ENCODE data around the gene GAB3. TPM values are rescaled to one million over a fixed set of nuclear protein-coding genes. Genes with fewer than 3 reads are reported as not detected.

GAB3 gene
- total and polyA plus RNA-seq, 12 donors, result 1.9 to 11.8 (median 5.0) TPM

DNA sequence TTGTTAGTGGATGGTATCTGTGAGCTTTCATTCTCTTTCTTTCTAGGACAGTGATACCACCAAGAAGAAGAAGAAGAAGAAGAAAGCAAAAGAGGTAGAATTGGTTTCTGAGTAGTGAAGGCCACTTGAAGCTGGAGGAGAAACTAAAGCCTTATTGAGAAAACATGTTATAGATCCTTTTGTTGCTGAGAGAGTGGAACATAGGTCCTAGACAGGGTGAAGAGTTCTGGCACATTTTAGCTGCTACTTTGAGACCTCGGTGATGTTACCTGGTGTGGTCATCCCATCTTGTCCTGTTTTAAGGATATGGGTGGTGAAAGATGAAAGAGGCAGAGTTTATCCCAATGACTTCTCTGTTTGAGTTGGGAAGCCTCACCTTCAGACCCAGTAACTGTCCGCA, 25.9 kb upstream of the GAB3 start:
- DNase-seq, result no peak
- WGBS, 4 donors, result 90 to 95% (median 92%) methylated on average over 2 of the region's 2 CpGs
- Histone ChIP-seq H3K27me3 (no peaks in the 10 kb centered on the region), H3K4me3 (no peak overlapping the region), H3K4me1 (replicated peaks in 1 of 2) (peaks cover 0 to 4% of the 10 kb centered on the region in 2 donors), H3K9me3 (replicated peaks in 1 of 3) (no peaks in the 10 kb centered on the region), H3K36me3 (replicated peaks in 1 of 2) (peaks cover 0 to 37% of the 10 kb centered on the region in 2 donors), H3K27ac (no peak overlapping the region)
- TF ChIP-seq POLR2A (IDR thresholded peaks at IDR 0.05), result no peak
- TF ChIP-seq, protein P1, sequence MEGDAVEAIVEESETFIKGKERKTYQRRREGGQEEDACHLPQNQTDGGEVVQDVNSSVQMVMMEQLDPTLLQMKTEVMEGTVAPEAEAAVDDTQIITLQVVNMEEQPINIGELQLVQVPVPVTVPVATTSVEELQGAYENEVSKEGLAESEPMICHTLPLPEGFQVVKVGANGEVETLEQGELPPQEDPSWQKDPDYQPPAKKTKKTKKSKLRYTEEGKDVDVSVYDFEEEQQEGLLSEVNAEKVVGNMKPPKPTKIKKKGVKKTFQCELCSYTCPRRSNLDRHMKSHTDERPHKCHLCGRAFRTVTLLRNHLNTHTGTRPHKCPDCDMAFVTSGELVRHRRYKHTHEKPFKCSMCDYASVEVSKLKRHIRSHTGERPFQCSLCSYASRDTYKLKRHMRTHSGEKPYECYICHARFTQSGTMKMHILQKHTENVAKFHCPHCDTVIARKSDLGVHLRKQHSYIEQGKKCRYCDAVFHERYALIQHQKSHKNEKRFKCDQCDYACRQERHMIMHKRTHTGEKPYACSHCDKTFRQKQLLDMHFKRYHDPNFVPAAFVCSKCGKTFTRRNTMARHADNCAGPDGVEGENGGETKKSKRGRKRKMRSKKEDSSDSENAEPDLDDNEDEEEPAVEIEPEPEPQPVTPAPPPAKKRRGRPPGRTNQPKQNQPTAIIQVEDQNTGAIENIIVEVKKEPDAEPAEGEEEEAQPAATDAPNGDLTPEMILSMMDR (IDR thresholded peaks at IDR 0.05), result no peak
- intact Hi-C loops (cut with DNase I), result no loop called here

DNA sequence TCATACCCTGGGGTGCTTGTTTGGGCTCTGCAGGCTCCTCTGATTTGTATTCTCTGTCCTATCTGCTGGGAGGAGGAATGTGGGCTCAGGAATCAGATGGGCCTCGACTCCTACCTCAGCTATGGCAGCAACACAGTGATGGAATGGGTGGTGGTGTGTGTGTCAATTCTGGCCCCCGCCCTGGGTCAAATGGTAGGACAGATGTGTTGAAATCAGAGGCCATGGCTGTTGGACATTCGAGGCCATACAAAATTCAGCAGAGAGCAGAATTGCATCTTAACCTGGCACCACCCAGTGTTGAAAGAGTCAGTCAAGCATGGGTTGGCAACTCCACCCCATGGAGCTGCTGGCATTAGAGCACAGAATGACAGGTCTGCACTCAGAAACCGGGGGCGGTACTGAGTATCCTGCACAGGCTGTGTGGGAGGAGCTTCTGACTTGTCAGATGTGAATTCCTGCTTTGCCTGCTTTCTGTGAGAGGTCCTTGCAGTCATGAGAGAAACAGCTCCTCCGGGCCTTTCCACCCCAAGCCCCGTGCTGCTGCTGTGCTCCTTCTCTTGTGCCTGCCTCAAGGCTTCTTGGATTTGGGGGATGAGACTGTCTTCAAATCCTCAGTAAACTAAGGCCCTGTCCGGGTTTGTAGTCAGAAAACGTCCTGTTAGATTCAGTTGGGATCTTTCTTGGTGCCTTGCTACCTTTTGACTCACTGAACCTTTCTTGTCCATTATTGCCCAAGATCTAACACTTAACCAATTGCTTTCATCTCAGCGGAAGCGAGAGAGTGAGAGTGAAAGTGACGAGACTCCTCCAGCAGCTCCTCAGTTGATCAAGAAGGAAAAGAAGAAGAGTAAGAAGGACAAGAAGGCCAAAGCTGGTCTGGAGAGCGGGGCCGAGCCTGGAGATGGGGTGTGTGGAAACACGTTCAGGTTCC, 24.8 kb upstream of the GAB3 start:
- Histone ChIP-seq H3K4me3 (no peak overlapping the region), H3K4me1 (replicated peaks in 1 of 2) (peaks cover 0 to 4% of the 10 kb centered on the region in 2 donors), H3K36me3 (replicated peaks in 1 of 2) (peaks cover 0 to 35% of the 10 kb centered on the region in 2 donors), H3K9me3 (replicated peaks in 1 of 3) (no peaks in the 10 kb centered on the region), H3K27me3 (no peaks in the 10 kb centered on the region), H3K27ac (no peak overlapping the region)
- DNase-seq, result peak in 3 of 7 donors; percentile 25 to 29 (median 25)
- TF ChIP-seq, protein P1 (IDR thresholded peaks at IDR 0.05), result no peak
- TF ChIP-seq POLR2A (IDR thresholded peaks at IDR 0.05), result no peak
- WGBS, 4 donors, result 72 to 95% (median 80%) methylated on average over 10 to 15 of the region's 15 CpGs
- intact Hi-C loops (cut with DNase I), result no loop called here

DNA sequence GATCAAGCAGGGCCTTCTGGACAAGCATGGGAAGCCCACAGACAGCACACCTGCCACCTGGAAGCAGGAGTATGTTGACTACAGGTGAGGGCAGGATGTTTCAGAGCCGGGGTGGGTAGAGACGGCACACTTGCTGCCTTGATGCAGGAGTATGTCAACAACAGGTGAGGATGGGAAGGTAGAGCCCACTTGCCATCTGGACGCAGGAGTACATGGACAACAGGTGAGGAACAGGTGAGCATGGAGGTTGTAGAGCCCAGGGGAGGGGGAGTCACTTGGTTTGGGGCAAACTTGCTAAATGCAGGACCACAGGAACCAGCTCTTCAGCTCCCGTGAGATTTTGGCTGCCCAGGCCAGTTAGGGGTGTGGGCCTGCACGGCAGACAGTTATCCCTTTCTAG, 23.7 kb upstream of the GAB3 start:
- no peak for TF ChIP-seq POLR2A (IDR thresholded peaks at IDR 0.05)
- TF ChIP-seq, protein P1 (IDR thresholded peaks at IDR 0.05), result no peak
- no peak for DNase-seq
- Histone ChIP-seq H3K27ac (no peak overlapping the region), H3K4me1 (replicated peaks in 1 of 2) (peaks cover 0 to 4% of the 10 kb centered on the region in 2 donors), H3K9me3 (replicated peaks in 1 of 3) (no peaks in the 10 kb centered on the region), H3K27me3 (no peaks in the 10 kb centered on the region), H3K36me3 (replicated peaks in 1 of 2) (peaks cover 0 to 42% of the 10 kb centered on the region in 2 donors), H3K4me3 (no peak overlapping the region)
- intact Hi-C loops (cut with DNase I), result no loop called here
- 65 to 82% (median 81%) methylated on average over 5 of the region's 5 CpGs; no CpG with 5 or more reads in 1 of the 4 donors for WGBS, 4 donors

DNA sequence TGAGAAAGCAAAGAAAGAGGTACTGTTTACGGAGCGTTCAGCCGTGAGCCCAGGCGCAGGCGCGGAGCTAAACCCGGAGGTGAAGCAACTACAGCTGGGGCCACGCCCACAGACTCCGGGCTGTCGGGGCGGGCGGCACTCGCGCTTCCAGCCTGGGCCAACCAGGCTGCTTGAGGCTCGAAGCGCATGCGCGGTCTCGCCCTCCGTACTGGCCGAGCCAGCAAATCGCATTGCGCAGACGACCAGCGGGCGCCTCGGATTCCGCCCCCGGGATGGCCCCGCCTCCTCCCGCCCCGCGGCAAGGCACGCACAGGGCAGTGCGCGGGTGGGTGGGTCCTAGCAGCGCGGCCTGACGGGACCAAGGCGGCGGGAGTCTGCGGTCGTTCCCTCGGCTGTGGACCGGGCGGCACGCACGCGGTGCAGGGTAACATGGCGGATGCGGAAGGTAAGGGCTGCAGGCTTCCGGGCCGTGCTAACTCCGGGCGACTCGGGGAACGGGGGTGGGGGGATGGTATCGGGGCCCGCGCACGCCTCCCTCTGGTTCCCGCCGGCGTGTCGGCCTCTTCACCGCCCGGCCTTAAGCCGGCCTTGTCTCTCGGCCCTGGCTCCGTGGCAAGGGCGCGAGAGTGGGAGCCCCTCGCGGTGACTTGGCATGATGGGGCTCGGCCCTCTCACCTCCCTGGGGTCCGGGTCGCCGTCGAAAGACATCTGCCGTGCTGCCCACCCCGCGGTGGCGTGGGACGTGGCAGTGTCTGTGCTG, 11.8 kb upstream of the GAB3 start, which contains the start of gene DKC1:
DKC1 (plus strand) TSS at position 328 of the 760 bp plus-strand sequence; CDS start at position 430, 102 bp downstream.
- peaks cover 0 to 17% of the 10 kb centered on the region in 2 donors for H3K36me3 ChIP-seq (replicated peaks in 1 of 2)
- H3K27me3 ChIP-seq, result no peaks in the 10 kb centered on the region
- H3K4me3 ChIP-seq, result peak within 1 kb of the TSS; percentile 6 to 79 (median 24)
- intact Hi-C loops (cut with DNase I), result no loop called here
- DNase-seq, result peak; percentile 95 to 97 (median 96)
- 0 to 54% (median 20%) methylated on average over 3 to 79 of the region's 84 CpGs for WGBS, 4 donors
- TF ChIP-seq POLR2A (IDR thresholded peaks at IDR 0.05), result peak; percentile 18 to 62
- TF ChIP-seq, protein P1 (IDR thresholded peaks at IDR 0.05), result peak in 1 of 6 experiments; percentile 10
- H3K27ac ChIP-seq, result peak within 1 kb of the TSS in 4 of 5 donors; percentile 38 to 83 (median 57)
- H3K4me1 ChIP-seq (replicated peaks in 1 of 2), result peaks cover 0 to 6% of the 10 kb centered on the region in 2 donors
- no peaks in the 10 kb centered on the region for H3K9me3 ChIP-seq (replicated peaks in 1 of 3)
